ENCODE results near the gene POLE. TPM values are rescaled to one million over a fixed set of nuclear protein-coding genes. Genes with fewer than 3 reads are reported as not detected.

Gene POLE
- total and polyA plus RNA-seq, 9 donors, result 21.5 to 43.2 (median 31.4) TPM

DNA sequence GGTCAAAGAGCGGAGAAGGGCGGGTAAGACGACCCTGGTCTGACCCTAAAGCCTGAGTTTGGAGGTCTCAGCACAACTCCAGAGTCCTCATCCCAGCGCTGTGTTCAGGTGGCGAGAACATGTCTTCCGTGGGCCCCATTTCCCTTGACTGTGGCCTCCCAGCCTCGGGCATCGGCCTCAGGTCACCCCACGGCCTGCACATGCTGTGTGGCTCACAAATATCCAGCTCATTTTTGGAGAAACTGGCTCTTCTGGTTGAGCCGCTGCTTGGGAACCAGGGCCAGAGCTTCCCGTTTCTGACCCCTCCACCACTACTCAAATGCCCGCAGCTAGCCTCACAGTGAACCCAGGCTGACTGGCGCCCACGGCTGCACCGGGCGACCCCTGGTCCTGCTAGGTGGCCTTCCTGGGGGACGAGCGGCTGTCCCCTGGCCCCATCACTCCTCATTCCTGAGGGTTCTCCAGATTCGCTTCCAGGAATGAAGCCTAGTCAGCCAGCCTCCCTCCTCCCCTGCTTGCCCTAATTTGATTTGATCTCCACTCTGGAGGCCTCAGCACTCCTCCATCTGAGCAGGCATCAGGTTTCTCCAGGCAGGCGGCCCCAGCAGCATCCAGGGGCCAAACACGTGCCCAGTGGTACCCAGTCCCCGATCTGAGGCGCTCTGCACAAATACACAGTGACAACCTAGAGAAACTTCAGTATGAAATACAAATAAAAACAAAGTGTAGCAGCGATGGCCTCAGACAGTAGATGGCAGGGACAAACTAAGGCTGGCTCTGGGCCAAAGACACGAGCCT is 63.9 kb downstream of the POLE start:
- H3K27ac ChIP-seq (ENCODE audit: low read length), result peak overlapping the region; percentile 67
- no peak for DNase-seq
- H3K4me1 ChIP-seq (ENCODE audit: control insufficient read depth, insufficient read depth, low read length), result peaks cover 19% of the 10 kb centered on the region
- H3K36me3 ChIP-seq (ENCODE audit: control insufficient read depth, insufficient read depth, low read length), result peaks cover 31% of the 10 kb centered on the region
- H3K9me3 ChIP-seq (replicated peaks; ENCODE audit: control insufficient read depth, low read depth, low read length), result no peaks in the 10 kb centered on the region
- 70% methylated on average over 20 of the region's 25 CpGs for WGBS (ENCODE audit: insufficient coverage)
- no peak overlapping the region for H3K4me3 ChIP-seq (ENCODE audit: low read length)
- peaks cover 26% of the 10 kb centered on the region for H3K27me3 ChIP-seq (ENCODE audit: control insufficient read depth, insufficient read depth, low read length)

- Histone ChIP-seq H3K36me3 (ENCODE audit: control insufficient read depth, insufficient read depth, low read length) (peaks cover 31% of the 10 kb centered on the region), H3K27me3 (ENCODE audit: control insufficient read depth, insufficient read depth, low read length) (peaks cover 33% of the 10 kb centered on the region), H3K4me3 (ENCODE audit: low read length) (no peak overlapping the region), H3K9me3 (replicated peaks; ENCODE audit: control insufficient read depth, low read depth, low read length) (peaks cover 3% of the 10 kb centered on the region), H3K4me1 (ENCODE audit: control insufficient read depth, insufficient read depth, low read length) (peaks cover 21% of the 10 kb centered on the region), H3K27ac (ENCODE audit: low read length) (peak overlapping the region; percentile 67)
- peak; percentile 82 for DNase-seq
- 27% methylated on average over 9 of the region's 11 CpGs for WGBS (ENCODE audit: insufficient coverage)
These were observed 64.6 kb downstream of the POLE start for GRCh38 chr12:132622437-132623071.

DNA sequence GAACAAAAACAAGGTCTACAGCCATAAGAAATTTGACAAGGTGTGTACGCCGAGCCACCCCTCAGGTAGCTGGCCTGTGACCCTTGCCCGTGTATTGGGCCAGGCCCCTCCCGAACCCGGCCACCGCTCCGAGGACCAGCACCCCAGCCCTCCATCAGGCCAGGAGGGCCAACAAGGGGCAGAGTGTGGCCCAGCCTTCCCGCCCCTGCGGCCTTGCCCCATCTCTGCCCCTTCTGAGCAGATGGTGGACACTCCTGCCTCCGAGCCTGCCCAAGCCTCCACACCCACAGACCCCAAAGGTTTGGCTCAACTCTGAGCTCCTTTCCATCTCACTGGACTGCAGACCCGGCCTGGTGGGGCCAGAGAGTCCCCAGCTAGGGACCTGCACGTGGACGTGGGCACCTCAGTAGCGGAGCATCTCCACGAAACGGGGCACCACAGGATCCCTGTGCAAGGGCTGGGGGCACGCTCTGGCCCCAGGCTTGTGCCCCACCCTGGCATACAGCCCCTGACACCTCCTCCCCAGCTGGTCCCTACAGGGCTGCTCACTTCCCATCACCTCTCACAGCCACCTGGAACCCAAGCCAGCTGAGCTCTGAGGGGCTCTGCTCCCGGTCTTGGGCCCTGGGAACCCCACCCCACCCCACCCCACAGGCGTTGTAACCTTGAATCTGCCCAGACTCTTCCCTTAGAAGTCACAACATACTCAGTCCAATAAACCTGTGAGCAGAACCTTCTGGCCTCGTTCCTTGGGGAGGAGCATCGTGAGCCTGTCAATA is 65.3 kb downstream of the POLE start:
- Histone ChIP-seq H3K9me3 (replicated peaks; ENCODE audit: control insufficient read depth, low read depth, low read length) (peaks cover 10% of the 10 kb centered on the region), H3K27me3 (ENCODE audit: control insufficient read depth, insufficient read depth, low read length) (peaks cover 40% of the 10 kb centered on the region), H3K27ac (ENCODE audit: low read length) (peak overlapping the region; percentile 67), H3K4me3 (ENCODE audit: low read length) (no peak overlapping the region), H3K4me1 (ENCODE audit: control insufficient read depth, insufficient read depth, low read length) (peaks cover 21% of the 10 kb centered on the region), H3K36me3 (ENCODE audit: control insufficient read depth, insufficient read depth, low read length) (peaks cover 26% of the 10 kb centered on the region)
- WGBS (ENCODE audit: insufficient coverage), result 74% methylated on average over 19 of the region's 21 CpGs
- no peak for DNase-seq

- WGBS (ENCODE audit: insufficient coverage), result 67% methylated on average over 24 of the region's 28 CpGs
- Histone ChIP-seq H3K4me1 (ENCODE audit: control insufficient read depth, insufficient read depth, low read length) (peaks cover 21% of the 10 kb centered on the region), H3K9me3 (replicated peaks; ENCODE audit: control insufficient read depth, low read depth, low read length) (peaks cover 18% of the 10 kb centered on the region), H3K4me3 (ENCODE audit: low read length) (no peak overlapping the region), H3K36me3 (ENCODE audit: control insufficient read depth, insufficient read depth, low read length) (peaks cover 24% of the 10 kb centered on the region), H3K27me3 (ENCODE audit: control insufficient read depth, insufficient read depth, low read length) (peaks cover 48% of the 10 kb centered on the region), H3K27ac (ENCODE audit: low read length) (no peak overlapping the region)
- no peak for DNase-seq
These were observed 66.1 kb downstream of the POLE start for GRCh38 chr12:132620899-132621656.

- peaks cover 16% of the 10 kb centered on the region for H3K36me3 ChIP-seq (ENCODE audit: control insufficient read depth, insufficient read depth, low read length)
- WGBS (ENCODE audit: insufficient coverage), result 58% methylated on average over 23 of the region's 29 CpGs
- peaks cover 56% of the 10 kb centered on the region for H3K27me3 ChIP-seq (ENCODE audit: control insufficient read depth, insufficient read depth, low read length)
- peaks cover 21% of the 10 kb centered on the region for H3K4me1 ChIP-seq (ENCODE audit: control insufficient read depth, insufficient read depth, low read length)
- no peak for DNase-seq
- H3K27ac ChIP-seq (ENCODE audit: low read length), result no peak overlapping the region
- H3K9me3 ChIP-seq (replicated peaks; ENCODE audit: control insufficient read depth, low read depth, low read length), result peaks cover 20% of the 10 kb centered on the region
- H3K4me3 ChIP-seq (ENCODE audit: low read length), result no peak overlapping the region
These were observed 66.8 kb downstream of the POLE start for GRCh38 chr12:132620113-132620898.

DNA sequence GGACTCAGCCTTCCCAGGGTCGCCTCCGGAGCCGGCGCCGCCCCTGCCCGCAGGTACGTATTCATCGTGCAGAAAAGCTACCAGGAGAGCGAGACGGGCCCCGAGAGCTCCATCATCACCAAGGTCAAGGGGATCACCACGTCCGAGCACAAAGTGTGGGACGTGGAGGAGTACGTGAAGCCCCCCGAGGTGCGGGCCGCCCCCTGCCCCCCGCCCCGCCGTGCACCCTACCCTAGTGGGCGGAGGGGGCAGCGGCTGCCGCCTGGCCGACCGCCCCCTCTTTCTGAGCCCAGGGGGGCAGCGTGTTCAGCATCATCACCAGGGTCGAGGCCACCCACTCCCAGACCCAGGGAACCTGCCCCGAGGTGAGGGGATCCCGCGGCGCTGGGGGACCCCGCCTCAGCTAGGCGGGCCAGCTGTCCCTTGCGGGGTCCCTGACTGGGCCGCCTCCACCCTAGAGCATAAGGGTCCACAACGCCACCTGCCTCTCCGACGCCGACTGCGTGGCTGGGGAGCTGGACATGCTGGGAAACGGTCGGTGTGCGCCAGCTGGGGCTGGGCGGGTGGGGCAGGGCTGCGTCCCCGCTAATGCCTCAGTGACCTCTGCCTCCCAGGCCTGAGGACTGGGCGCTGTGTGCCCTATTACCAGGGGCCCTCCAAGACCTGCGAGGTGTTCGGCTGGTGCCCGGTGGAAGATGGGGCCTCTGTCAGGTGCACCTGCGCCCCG is 67.6 kb downstream of the POLE start:
- Histone ChIP-seq H3K9me3 (replicated peaks; ENCODE audit: control insufficient read depth, low read depth, low read length) (peaks cover 20% of the 10 kb centered on the region), H3K4me3 (ENCODE audit: low read length) (no peak overlapping the region), H3K27me3 (ENCODE audit: control insufficient read depth, insufficient read depth, low read length) (peaks cover 61% of the 10 kb centered on the region), H3K36me3 (ENCODE audit: control insufficient read depth, insufficient read depth, low read length) (peaks cover 9% of the 10 kb centered on the region), H3K27ac (ENCODE audit: low read length) (no peak overlapping the region), H3K4me1 (ENCODE audit: control insufficient read depth, insufficient read depth, low read length) (peaks cover 21% of the 10 kb centered on the region)
- DNase-seq, result no peak
- WGBS (ENCODE audit: insufficient coverage), result 11% methylated on average over 35 of the region's 53 CpGs

DNA sequence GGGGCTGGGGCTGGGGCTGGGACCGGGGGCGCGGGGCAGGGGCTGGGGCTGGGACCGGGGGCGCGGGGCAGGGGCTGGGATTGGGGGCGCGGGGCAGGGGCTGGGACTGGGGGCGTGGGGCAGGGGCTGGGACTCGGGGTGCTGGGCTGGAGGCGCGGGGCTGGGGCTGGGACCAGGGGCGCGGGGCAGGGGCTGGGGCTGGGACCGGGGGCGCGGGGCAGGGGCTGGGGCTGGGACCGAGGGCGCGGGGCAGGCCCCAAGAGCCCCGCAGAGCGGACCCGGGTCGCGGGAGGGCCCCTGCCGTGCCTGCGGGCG is 68.1 kb downstream of the POLE start:
- Histone ChIP-seq H3K4me1 (ENCODE audit: control insufficient read depth, insufficient read depth, low read length) (peaks cover 21% of the 10 kb centered on the region), H3K36me3 (ENCODE audit: control insufficient read depth, insufficient read depth, low read length) (peaks cover 4% of the 10 kb centered on the region), H3K27ac (ENCODE audit: low read length) (no peak overlapping the region), H3K9me3 (replicated peaks; ENCODE audit: control insufficient read depth, low read depth, low read length) (peaks cover 20% of the 10 kb centered on the region), H3K27me3 (ENCODE audit: control insufficient read depth, insufficient read depth, low read length) (peaks cover 61% of the 10 kb centered on the region), H3K4me3 (ENCODE audit: low read length) (no peak overlapping the region)
- no peak for DNase-seq
- WGBS (ENCODE audit: insufficient coverage), result 3% methylated on average over 16 of the region's 28 CpGs

- H3K4me3 ChIP-seq (ENCODE audit: low read length), result no peak within 1 kb of the TSS
These were observed 68.5 kb downstream of the POLE start, which contains the start of gene P2RX2 for GRCh38 chr12:132618683-132619043. TSS of gene P2RX2 (plus strand) at chr12:132618776. CDS start at chr12:132618817, 41 bp downstream.

More at GRCh38 chr12:132618683-132619043, 68.5 kb downstream of the POLE start, which contains the start of gene P2RX2:
- no peak within 1 kb of the TSS for H3K27ac ChIP-seq (ENCODE audit: low read length)
- peaks cover 21% of the 10 kb centered on the region for H3K4me1 ChIP-seq (ENCODE audit: control insufficient read depth, insufficient read depth, low read length)
- DNase-seq, result no peak
- peaks cover under 1% of the 10 kb centered on the region for H3K36me3 ChIP-seq (ENCODE audit: control insufficient read depth, insufficient read depth, low read length)
- peaks cover 20% of the 10 kb centered on the region for H3K9me3 ChIP-seq (replicated peaks; ENCODE audit: control insufficient read depth, low read depth, low read length)
- under 1% methylated on average over 33 of the region's 49 CpGs for WGBS (ENCODE audit: insufficient coverage)
- H3K27me3 ChIP-seq (ENCODE audit: control insufficient read depth, insufficient read depth, low read length), result peaks cover 61% of the 10 kb centered on the region
